Right ventricle myocardium inferior (tissue), 1 donor: ENCODE measurements around the gene ZNF460. TPM values are rescaled to one million over a fixed set of nuclear protein-coding genes. Genes with fewer than 3 reads are reported as not detected.

Experiments
- ATAC-seq: fragments of 200-7000 bp; cut with Tn5 transposase; one replicate; pipeline ENCODE4 v1.9.1; 2020; ENCODE audit warnings: mild to moderate bottlenecking, moderate library complexity
- DNase-seq: peaks from one replicate; pipeline ENCODE4 v3.0.0; 2021; ENCODE audit errors: missing footprints
- intact Hi-C: fragments of 100-400 bp; cut with DNase I; formaldehyde crosslinking; loops from one replicate; pipeline ENCODE4 v1.11.0; 2022
- total RNA-seq: library from RNA; stranded (reverse); fragmentation: NEBNext Ultra II Directional; extraction: Animal tissue kit (Norgen Biotek cat#: 25700); gene quantifications from one replicate; pipeline ENCODE4 v1.2.1, GENCODE V29; 2021
- donor health status: DM: no; HTN: yes; CAD: no; lungs with severe emphysema.

Gene ZNF460
- total RNA-seq, 1 donor from 2014 or later, result 27.3 TPM

DNA sequence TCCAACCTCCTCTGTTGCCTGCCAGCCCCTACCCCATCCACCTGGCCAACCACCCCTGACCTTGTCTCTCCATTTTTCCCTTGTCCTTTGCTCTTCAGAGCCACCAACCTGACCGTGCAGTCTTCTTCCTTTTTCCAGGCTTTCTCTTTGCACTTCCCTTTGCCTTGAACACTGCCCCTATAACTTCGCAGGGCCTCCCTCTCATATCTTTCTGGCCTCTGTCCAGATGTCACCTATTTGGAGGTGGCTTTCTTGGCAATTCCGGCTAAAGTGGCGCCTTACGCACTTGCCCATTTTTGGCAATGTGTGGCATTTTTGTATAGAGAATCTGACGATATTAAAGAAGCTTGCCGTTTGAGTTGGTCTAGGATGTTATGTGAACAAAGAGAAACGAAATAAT, 40.8 kb downstream of the ZNF460 start:
- intact Hi-C loops, result loop anchor here (2.0 kb wide), 2 partner anchors 40 to 42 kb away; partner anchors contain the start of genes TRAPPC2B, ZNF460 and ZNF547
- DNase-seq (no peak), ATAC-seq (no peak)

DNA sequence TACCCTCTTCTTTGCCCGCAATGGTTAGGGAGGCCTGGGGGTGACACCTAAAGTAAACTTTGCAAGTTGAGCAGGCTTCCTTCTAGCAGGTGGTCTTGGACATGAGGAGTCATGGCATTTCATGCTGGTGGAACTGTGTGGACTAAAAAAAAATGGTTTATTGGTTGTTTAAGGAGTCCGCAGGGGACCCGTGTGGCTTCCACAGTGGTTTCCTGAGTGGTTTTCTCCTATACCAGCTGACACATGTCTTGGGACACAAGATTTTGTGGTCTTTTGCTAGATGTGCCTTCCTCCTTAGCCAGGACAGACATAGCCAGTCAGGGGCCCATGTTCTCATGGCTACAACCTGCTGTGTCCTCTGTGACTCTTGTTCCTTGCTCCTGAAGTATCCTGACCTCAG, 41.5 kb downstream of the ZNF460 start:
- intact Hi-C loops, result loop anchor here (2.0 kb wide), 2 partner anchors 41 kb away; partner anchors contain the start of genes TRAPPC2B, ZNF460 and ZNF547
- ATAC-seq (no peak), DNase-seq (no peak)

DNA sequence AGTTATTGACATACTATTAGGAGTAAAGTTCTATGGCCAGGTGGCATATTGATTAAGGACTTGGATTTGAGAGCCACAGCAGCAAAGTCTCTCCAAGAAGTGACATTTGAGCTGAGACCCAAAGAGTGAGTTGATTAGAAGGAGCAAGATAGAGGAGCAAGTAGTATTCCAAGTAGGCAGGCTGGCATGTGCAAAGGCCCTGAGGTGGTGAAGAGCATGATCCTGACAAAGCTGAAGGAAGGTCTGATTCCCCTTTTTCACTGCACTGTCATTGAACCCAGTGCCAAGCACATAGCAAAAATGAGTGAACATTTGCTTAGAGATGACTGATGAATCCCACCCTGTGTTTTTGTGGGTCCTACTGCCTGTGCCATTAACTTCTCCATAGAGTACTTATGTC, 44.7 kb downstream of the ZNF460 start:
- ATAC-seq, result no peak
- intact Hi-C loops, result no loop called here
- no peak for DNase-seq

DNA sequence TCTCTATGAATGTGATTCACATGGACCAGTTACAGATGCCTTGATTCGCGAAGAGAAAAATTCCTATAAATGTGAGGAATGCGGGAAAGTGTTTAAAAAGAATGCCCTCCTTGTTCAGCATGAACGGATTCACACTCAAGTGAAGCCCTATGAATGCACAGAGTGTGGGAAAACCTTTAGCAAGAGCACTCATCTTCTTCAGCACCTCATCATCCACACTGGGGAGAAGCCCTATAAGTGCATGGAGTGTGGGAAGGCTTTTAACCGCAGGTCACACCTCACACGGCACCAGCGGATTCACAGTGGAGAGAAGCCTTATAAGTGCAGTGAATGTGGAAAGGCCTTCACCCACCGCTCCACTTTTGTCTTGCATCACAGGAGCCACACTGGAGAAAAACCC, 47.7 kb downstream of the ZNF460 start:
- ATAC-seq, result no peak
- intact Hi-C loops, result no loop called here
- no peak for DNase-seq

DNA sequence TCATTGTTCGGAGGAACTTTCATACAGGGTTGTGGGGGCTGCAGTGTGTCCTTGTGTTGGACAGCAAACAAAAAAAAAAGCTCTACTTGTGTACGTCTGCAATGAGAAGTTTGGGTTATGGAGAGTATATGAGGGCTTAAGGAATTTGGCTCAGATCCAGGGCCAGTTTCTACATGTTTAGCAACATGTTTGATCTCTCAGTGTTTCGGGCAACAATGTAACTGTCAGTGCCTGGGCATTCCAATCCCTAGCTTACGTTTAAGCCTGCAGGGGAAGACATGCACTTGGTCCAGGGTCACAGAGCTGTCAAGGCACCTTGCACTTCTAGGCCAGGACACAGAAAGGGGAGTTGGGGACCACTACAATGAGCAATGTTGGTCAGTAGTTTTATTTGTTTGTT, 53.9 kb downstream of the ZNF460 start:
- intact Hi-C loops, result no loop called here

DNA sequence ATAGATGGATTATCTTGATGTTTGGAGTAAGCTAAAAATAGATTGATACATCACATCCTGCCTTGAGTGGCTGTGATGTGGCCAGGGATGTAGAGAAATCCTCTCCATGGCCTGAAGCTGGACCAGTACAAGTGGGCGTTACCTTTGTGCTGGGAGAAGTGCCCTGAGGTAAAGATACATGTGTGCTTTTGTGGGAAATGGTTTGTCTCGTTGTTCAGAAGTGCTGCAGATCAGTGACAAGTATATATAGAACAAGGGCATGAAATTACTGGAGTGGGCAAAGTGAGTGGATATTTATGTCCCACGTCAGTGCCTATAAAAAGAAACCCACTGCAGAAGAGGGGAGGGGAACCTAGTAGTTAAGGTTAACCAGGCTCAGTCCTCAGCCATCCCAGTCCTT, 58.6 kb downstream of the ZNF460 start:
- ATAC-seq (peak; percentile 81), DNase-seq (no peak)
- intact Hi-C loops, result no loop called here

More for the DNA sequence above, 53.9 kb downstream of the ZNF460 start:
- DNase-seq (no peak), ATAC-seq (no peak)

DNA sequence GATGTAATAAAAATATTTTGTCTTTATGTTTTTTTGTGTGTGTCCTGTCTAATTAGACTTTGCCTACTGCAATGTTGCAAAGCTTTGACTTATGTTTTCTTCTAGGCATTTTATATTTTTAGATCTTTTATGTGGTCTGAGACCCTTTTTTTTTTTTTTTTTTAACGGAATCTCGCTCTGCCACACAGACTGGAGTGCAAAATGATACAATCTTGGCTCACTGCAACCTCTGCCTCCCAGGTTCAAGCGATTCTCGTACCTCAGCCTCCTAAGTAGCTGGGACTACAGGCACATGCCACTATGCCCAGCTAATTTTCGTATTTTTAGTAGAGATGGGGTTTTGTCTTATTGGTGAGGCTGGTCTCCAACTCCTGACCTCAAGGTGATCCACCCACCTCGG, 62.3 kb downstream of the ZNF460 start:
- no peak for DNase-seq
- ATAC-seq, result no peak
- intact Hi-C loops, result no loop called here

Other genes starting within 250 kb of the ZNF460 start
- not detected for gene USP29, start 160.5 kb upstream of the ZNF460 start, total RNA-seq
- not detected for gene ZIM3, start 135.3 kb upstream of the ZNF460 start, total RNA-seq
- gene DUXA, start 113.0 kb upstream of the ZNF460 start, total RNA-seq, result not detected
- gene ZNF264, start 89.0 kb upstream of the ZNF460 start, total RNA-seq, result 16.5 TPM
- 1.2 TPM for gene AURKC, start 49.5 kb upstream of the ZNF460 start, total RNA-seq
- gene ZNF805, start 39.9 kb upstream of the ZNF460 start, total RNA-seq, result 9.7 TPM
- gene ZNF543, start 40.0 kb downstream of the ZNF460 start, total RNA-seq, result 5.3 TPM
- gene ZNF304, start 70.8 kb downstream of the ZNF460 start, total RNA-seq, result 7.8 TPM
- 9.7 TPM for gene TRAPPC2B, start 83.1 kb downstream of the ZNF460 start, total RNA-seq
- gene ZNF547, start 83.1 kb downstream of the ZNF460 start, total RNA-seq, result 2.4 TPM
- gene ZNF548, start 109.4 kb downstream of the ZNF460 start, total RNA-seq, result 14.7 TPM
- 9.4 TPM for gene ZNF17, start 130.7 kb downstream of the ZNF460 start, total RNA-seq
- gene ZNF749, start 154.8 kb downstream of the ZNF460 start, total RNA-seq, result 3.2 TPM
- gene VN1R1, start 176.7 kb downstream of the ZNF460 start, total RNA-seq, result 3.3 TPM
- 18.3 TPM for gene ZNF772, start 197.1 kb downstream of the ZNF460 start, total RNA-seq
- gene ZNF419, start 207.3 kb downstream of the ZNF460 start, total RNA-seq, result 6.8 TPM
- gene ZNF773, start 219.5 kb downstream of the ZNF460 start, total RNA-seq, result 5.0 TPM
- 3.6 TPM for gene ZNF549, start 246.9 kb downstream of the ZNF460 start, total RNA-seq